Stomach (tissue), 9 donors: Measurements from ENCODE around the gene NR2F6. TPM values are rescaled to one million over a fixed set of nuclear protein-coding genes. Genes with fewer than 3 reads are reported as not detected.
A peak's percentile ranks its signal among the peaks of the same experiment; 100 is the strongest.

Source experiments
- DNase-seq, 2 donors: peaks; one replicate each; pipeline versions ENCODE4 v3.0.0 to v3.0.0-alpha.2; 2013 to 2019
- H3K27ac ChIP-seq, 5 donors: fragments of 200-600 bp in 4 of 5; sonication (generic) in 4 of 5; one replicate each; pipeline ENCODE4 v1.5.1; 2013 to 2019; ENCODE audit warnings: mild to moderate bottlenecking in 1 of 5, moderate library complexity in 1 of 5
- H3K27me3 ChIP-seq, 3 donors: fragments of 200-600 bp; sonication (generic); one replicate each; pipeline ENCODE4 v1.5.1; 2017 to 2019; ENCODE audit warnings: mixed run types in 1 of 3
- H3K36me3 ChIP-seq, 4 donors: fragments of 200-600 bp; sonication (generic); 1 replicate in 3 of 4; 2 replicates in 1 of 4; pipeline ENCODE4 v1.5.1; 2016 to 2019
- H3K4me1 ChIP-seq, 4 donors: fragments of 200-600 bp; sonication (generic); one replicate each; pipeline ENCODE4 v1.5.1; 2016 to 2019
- H3K4me3 ChIP-seq, 4 donors: fragments of 200-600 bp; sonication (generic) in 3 of 4; one replicate each; pipeline ENCODE4 v1.5.1; 2016 to 2019; ENCODE audit warnings: mild to moderate bottlenecking in 1 of 4
- H3K9me3 ChIP-seq, 4 donors: fragments of 200-600 bp; sonication (generic); one replicate each; pipeline ENCODE4 v1.5.1; 2016 to 2019
- EP300 ChIP-seq: sonication (generic); formaldehyde crosslinking; IDR thresholded peaks from one replicate; pipeline ENCODE4 v1.6.1; 2017; ENCODE audit warnings: antibody characterized with exemption
- POLR2A ChIP-seq, 4 donors: fragments of 450-650 bp; IDR thresholded peaks; one replicate each; pipeline ENCODE4 v1.6.1; 2016; ENCODE audit warnings: antibody characterized with exemption in 4 of 4, control low read depth in 2 of 4, mild to moderate bottlenecking in 1 of 4, moderate library complexity in 1 of 4
- POLR2AphosphoS5 ChIP-seq, 3 donors: sonication (generic); formaldehyde crosslinking; IDR thresholded peaks; one replicate each; pipeline ENCODE4 v1.6.1; 2016; ENCODE audit warnings: antibody characterized with exemption in 3 of 3
- WGBS, 5 donors: extraction: QIAGEN DNeasy Blood & Tissue Kit in 3 of 5; methylation state at CpG; one replicate each; pipeline versions ENCODE4 v1.1.5 to v1.1.7; 2013 to 2018; 5-methylcytosine and 5-hydroxymethylcytosine counted together
- intact Hi-C: fragments of 100-400 bp; cut with DNase I; formaldehyde crosslinking; loops from one replicate; pipeline ENCODE4 v1.15.1; 2023; ENCODE audit warnings: low total_unique reads
- polyA plus RNA-seq, 3 donors: library from polyadenylated mRNA; stranded (reverse); fragments of 200-250 nt; gene quantifications; one replicate each; pipeline ENCODE4 v1.2.3, GENCODE V29; 2013
- total RNA-seq, 5 donors: library from RNA; depleted of rRNA; stranded (reverse); fragments of >200 nt; gene quantifications; one replicate each; pipeline versions ENCODE4 v1.1.0 to v1.2.3, GENCODE V29; 2014 to 2016
- TF ChIP-seq, protein P1 (sequence below), 7 experiments: fragments of 450-650 bp in 4 of 7; fragments of 200-600 bp in 3 of 7; sonication (generic) in 3 of 7; IDR thresholded peaks; one replicate each; pipeline ENCODE4 v1.5.1; 2016 to 2019; ENCODE audit warnings: antibody characterized with exemption in 7 of 7, control low read depth in 2 of 7, mild to moderate bottlenecking in 1 of 7
- donor health status: healthy with polysubstance abuse.
- donor health status: Bipolar disorder and iron deficiency.
- donor health status: healthy.

Gene NR2F6
- total and polyA plus RNA-seq, 8 donors = 34.4 to 641 (median 46.1) TPM

- H3K27ac ChIP-seq = peak overlapping the region in 3 of 5 donors; percentile 42 to 87 (median 86)
- no peak overlapping the region for H3K4me3 ChIP-seq
- DNase-seq = no peak
- no peaks in the 10 kb centered on the region for H3K27me3 ChIP-seq
- no peak for TF ChIP-seq POLR2A (IDR thresholded peaks at IDR 0.05)
- TF ChIP-seq POLR2AphosphoS5 (IDR thresholded peaks at IDR 0.05) = no peak
- TF ChIP-seq EP300 = no peak
- TF ChIP-seq, protein P1, sequence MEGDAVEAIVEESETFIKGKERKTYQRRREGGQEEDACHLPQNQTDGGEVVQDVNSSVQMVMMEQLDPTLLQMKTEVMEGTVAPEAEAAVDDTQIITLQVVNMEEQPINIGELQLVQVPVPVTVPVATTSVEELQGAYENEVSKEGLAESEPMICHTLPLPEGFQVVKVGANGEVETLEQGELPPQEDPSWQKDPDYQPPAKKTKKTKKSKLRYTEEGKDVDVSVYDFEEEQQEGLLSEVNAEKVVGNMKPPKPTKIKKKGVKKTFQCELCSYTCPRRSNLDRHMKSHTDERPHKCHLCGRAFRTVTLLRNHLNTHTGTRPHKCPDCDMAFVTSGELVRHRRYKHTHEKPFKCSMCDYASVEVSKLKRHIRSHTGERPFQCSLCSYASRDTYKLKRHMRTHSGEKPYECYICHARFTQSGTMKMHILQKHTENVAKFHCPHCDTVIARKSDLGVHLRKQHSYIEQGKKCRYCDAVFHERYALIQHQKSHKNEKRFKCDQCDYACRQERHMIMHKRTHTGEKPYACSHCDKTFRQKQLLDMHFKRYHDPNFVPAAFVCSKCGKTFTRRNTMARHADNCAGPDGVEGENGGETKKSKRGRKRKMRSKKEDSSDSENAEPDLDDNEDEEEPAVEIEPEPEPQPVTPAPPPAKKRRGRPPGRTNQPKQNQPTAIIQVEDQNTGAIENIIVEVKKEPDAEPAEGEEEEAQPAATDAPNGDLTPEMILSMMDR (IDR thresholded peaks at IDR 0.05) = no peak
- peaks cover 4 to 35% (median 32%) of the 10 kb centered on the region in 4 donors for H3K36me3 ChIP-seq
- H3K4me1 ChIP-seq = peaks cover 60 to 89% (median 82%) of the 10 kb centered on the region in 4 donors
- H3K9me3 ChIP-seq = no peaks in the 10 kb centered on the region
- 89 to 93% (median 90%) methylated on average over 13 of the region's 13 CpGs for WGBS, 5 donors
- intact Hi-C loops = no loop called here
Observed at GRCh38 chr19:17237747-17238706, 7.7 kb downstream of the NR2F6 start.

DNA sequence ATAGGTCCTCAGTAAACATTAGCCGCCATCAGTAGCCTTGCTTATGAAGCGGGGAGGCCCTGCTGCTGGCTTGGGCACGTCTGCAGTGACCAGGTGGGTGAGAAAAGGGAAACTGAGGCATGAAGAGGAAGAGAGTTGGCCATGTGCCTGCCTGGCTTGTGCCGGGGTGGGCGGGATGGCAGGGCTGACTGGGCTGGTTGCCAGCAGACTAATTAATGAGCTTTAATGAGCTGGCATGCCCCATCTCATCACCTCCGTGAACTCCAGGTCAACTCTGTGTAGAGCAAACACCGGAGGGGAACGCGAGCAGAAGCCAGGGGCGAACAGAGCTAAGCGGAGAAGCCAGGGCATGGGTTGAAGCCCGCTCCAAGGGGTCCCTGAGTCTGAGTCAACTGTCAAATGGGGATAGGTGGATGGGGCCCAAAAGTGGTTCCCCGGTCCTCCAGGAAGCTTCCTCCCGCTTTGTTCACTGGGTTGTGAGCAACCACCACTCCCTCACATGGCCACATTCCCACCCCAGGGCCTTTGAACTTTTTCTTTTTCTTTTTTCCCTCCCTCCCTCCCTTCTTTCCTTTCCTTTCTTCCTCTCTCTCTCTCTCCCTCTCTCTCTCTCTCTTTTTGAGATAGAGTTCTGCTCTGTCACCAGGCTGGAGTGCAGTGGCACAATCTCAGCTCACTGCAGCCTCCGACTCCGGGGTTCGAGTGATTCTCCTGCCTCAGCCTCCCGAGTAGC, 8.7 kb downstream of the NR2F6 start:
- Histone ChIP-seq H3K36me3 (peaks cover 13 to 46% (median 42%) of the 10 kb centered on the region in 4 donors), H3K4me3 (peak overlapping the region in 2 of 4 donors; percentile 44 to 73), H3K4me1 (peaks cover 51 to 81% (median 74%) of the 10 kb centered on the region in 4 donors), H3K9me3 (no peaks in the 10 kb centered on the region), H3K27ac (peak overlapping the region; percentile 55 to 86 (median 83)), H3K27me3 (no peaks in the 10 kb centered on the region)
- peak in 1 of 2 donors; percentile 50 for DNase-seq
- intact Hi-C loops = no loop called here
- whole genome bisulfite sequencing, 5 donors = 66 to 79% (median 69%) methylated on average over 16 to 18 of the region's 18 CpGs
- TF ChIP-seq EP300 (no peak), POLR2A (IDR thresholded peaks at IDR 0.05) (no peak), POLR2AphosphoS5 (IDR thresholded peaks at IDR 0.05) (no peak)
- TF ChIP-seq, protein P1 (IDR thresholded peaks at IDR 0.05) = no peak

GRCh38 chr19:17235971-17236777, 9.5 kb downstream of the NR2F6 start:
- TF ChIP-seq POLR2A (IDR thresholded peaks at IDR 0.05) (no peak), POLR2AphosphoS5 (IDR thresholded peaks at IDR 0.05) (no peak), EP300 (no peak)
- TF ChIP-seq, protein P1 (IDR thresholded peaks at IDR 0.05) = no peak
- peak overlapping the region; percentile 44 to 73 (median 53) for H3K4me3 ChIP-seq
- H3K9me3 ChIP-seq = no peaks in the 10 kb centered on the region
- H3K27ac ChIP-seq = peak overlapping the region; percentile 75 to 86 (median 85)
- intact Hi-C loops = no loop called here
- WGBS, 5 donors = 5 to 24% (median 10%) methylated on average over 6 to 25 of the region's 27 CpGs
- no peaks in the 10 kb centered on the region for H3K27me3 ChIP-seq
- peak in 1 of 2 donors; percentile 74 for DNase-seq
- H3K36me3 ChIP-seq = peaks cover 17 to 54% (median 50%) of the 10 kb centered on the region in 4 donors
- H3K4me1 ChIP-seq = peaks cover 45 to 73% (median 67%) of the 10 kb centered on the region in 4 donors
